SU-DHL-6 (cell line): ENCODE measurements around the gene CTDP1.

ENCODE experiments used
- H2AFZ ChIP-seq: fragments of 200-600 bp; sonication (generic); 2 replicates; pipeline ENCODE4 v1.6.1; 2014; ENCODE audit warnings: low read depth, mild to moderate bottlenecking, moderate library complexity, mixed read lengths, antibody characterized with exemption, low read length; ENCODE audit not compliant: severe bottlenecking
- H3F3A ChIP-seq: fragments of 200-600 bp; shearing (Covaris generic); 2 replicates; pipeline ENCODE4 v1.6.0; 2016; ENCODE audit warnings: antibody characterized with exemption, mild to moderate bottlenecking; ENCODE audit not compliant: insufficient read depth
- H3K27ac ChIP-seq: fragments of 200-600 bp; sonication (generic); 2 replicates; pipeline ENCODE4 v1.5.1; 2016; ENCODE audit warnings: low read depth, mild to moderate bottlenecking, low read length, moderate library complexity, mixed read lengths
- H3K27me3 ChIP-seq: fragments of 200-600 bp; sonication (generic), shearing (Covaris generic); 2 replicates; pipeline ENCODE4 v1.6.0; 2014; ENCODE audit warnings: mild to moderate bottlenecking, low read length
- H3K36me3 ChIP-seq: fragments of 200-600 bp; sonication (generic); 2 replicates; pipeline ENCODE4 v1.6.1; 2014; ENCODE audit warnings: mild to moderate bottlenecking, low read length, mixed read lengths
- H3K4me2 ChIP-seq: fragments of 300-600, 200-600 bp; shearing (Covaris generic), sonication (generic); 2 replicates; pipeline ENCODE4 v1.6.0; 2014; ENCODE audit warnings: low read length, low read depth, mild to moderate bottlenecking; ENCODE audit not compliant: poor library complexity, severe bottlenecking
- H3K4me3 ChIP-seq: fragments of 200-600 bp; sonication (generic); 2 replicates; pipeline ENCODE4 v1.5.1; 2014; ENCODE audit warnings: antibody characterized with exemption, low read length, mild to moderate bottlenecking, mixed read lengths; ENCODE audit not compliant: insufficient read depth, poor library complexity, severe bottlenecking
- H3K79me2 ChIP-seq: fragments of 200-600 bp; sonication (generic); 2 replicates; pipeline ENCODE4 v1.6.1; 2014; ENCODE audit warnings: mild to moderate bottlenecking, low read length, moderate library complexity; ENCODE audit not compliant: insufficient read depth
- H3K9ac ChIP-seq: fragments of 200-600 bp; sonication (generic); 2 replicates; pipeline ENCODE4 v1.7.0; 2014; ENCODE audit warnings: mild to moderate bottlenecking, low read length
- H3K9me2 ChIP-seq: fragments of 200-600 bp; sonication (generic); replicated peaks from 2 replicates; pipeline ENCODE4 v1.6.1; 2014; ENCODE audit warnings: low read length; ENCODE audit not compliant: insufficient read depth
- H3K9me3 ChIP-seq: fragments of 200-600 bp; sonication (generic); 2 replicates; pipeline ENCODE4 v1.6.1; 2014; ENCODE audit warnings: low read length, mixed read lengths; ENCODE audit not compliant: insufficient read depth
- H4K20me1 ChIP-seq: fragments of 200-600 bp; sonication (generic); 2 replicates; pipeline ENCODE4 v1.6.1; 2014; ENCODE audit warnings: low read depth, mild to moderate bottlenecking, antibody characterized with exemption, low read length, moderate library complexity, mixed read lengths
- EZH2phosphoT487 ChIP-seq: fragments of 200-600 bp; sonication (generic), shearing (Covaris generic); conservative IDR thresholded peaks from 2 replicates; pipeline ENCODE4 v1.6.1; 2018; ENCODE audit warnings: mild to moderate bottlenecking, antibody characterized with exemption, low read length, moderate library complexity, mixed read lengths
- TF ChIP-seq, protein P1 (sequence below): fragments of 200-600 bp; sonication (generic); IDR thresholded peaks from one replicate; pipeline ENCODE4 v1.5.1; 2017; ENCODE audit warnings: antibody characterized with exemption, mild to moderate bottlenecking, low read length, moderate library complexity; ENCODE audit not compliant: insufficient read depth, poor library complexity, severe bottlenecking

Gene CTDP1

GRCh38 chr18:79726721-79727120, 47.1 kb downstream of the CTDP1 start:
- Histone ChIP-seq H3F3A (no peaks in the 10 kb centered on the region), H2AFZ (no peak overlapping the region), H3K36me3 (peaks cover 26% of the 10 kb centered on the region), H3K9me3 (no peaks in the 10 kb centered on the region), H3K27ac (no peak overlapping the region), H3K9me2 (no peaks in the 10 kb centered on the region), H3K79me2 (peaks cover 9% of the 10 kb centered on the region; the same call in 1 of the 2 replicates), H4K20me1 (no peaks in the 10 kb centered on the region), H3K4me2 (no peak overlapping the region), H3K4me3 (no peak overlapping the region), H3K9ac (no peak overlapping the region), H3K27me3 (no peaks in the 10 kb centered on the region)
- TF ChIP-seq, protein P1, sequence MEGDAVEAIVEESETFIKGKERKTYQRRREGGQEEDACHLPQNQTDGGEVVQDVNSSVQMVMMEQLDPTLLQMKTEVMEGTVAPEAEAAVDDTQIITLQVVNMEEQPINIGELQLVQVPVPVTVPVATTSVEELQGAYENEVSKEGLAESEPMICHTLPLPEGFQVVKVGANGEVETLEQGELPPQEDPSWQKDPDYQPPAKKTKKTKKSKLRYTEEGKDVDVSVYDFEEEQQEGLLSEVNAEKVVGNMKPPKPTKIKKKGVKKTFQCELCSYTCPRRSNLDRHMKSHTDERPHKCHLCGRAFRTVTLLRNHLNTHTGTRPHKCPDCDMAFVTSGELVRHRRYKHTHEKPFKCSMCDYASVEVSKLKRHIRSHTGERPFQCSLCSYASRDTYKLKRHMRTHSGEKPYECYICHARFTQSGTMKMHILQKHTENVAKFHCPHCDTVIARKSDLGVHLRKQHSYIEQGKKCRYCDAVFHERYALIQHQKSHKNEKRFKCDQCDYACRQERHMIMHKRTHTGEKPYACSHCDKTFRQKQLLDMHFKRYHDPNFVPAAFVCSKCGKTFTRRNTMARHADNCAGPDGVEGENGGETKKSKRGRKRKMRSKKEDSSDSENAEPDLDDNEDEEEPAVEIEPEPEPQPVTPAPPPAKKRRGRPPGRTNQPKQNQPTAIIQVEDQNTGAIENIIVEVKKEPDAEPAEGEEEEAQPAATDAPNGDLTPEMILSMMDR = no peak
- no peak for TF ChIP-seq EZH2phosphoT487

DNA sequence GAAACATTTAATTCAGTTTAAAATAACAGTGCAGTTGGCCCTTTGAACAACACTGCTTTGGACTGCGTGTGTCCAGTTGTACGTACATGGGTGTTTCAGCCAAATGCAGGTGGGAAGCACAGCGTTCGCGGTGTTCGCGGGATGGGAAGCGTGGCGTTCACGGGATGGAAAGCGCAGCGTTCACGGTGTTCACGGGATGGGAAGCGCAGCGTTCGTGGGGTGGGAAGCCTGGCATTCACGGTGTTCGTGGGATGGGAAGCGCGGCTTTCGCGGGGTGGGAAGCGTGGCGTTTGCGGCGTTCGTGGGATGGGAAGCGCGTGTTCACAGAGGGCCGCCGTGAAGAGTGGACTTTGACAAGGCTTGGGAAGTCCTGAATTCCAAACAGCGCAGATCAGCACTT, 47.6 kb downstream of the CTDP1 start:
- H3F3A ChIP-seq = no peaks in the 10 kb centered on the region
- no peak overlapping the region for H3K9ac ChIP-seq
- peaks cover 31% of the 10 kb centered on the region for H3K36me3 ChIP-seq
- no peak overlapping the region for H3K4me2 ChIP-seq
- H3K9me3 ChIP-seq = no peaks in the 10 kb centered on the region
- no peak overlapping the region for H3K4me3 ChIP-seq
- no peak overlapping the region for H3K27ac ChIP-seq
- H2AFZ ChIP-seq = no peak overlapping the region
- no peaks in the 10 kb centered on the region for H3K27me3 ChIP-seq
- no peaks in the 10 kb centered on the region for H4K20me1 ChIP-seq
- TF ChIP-seq EZH2phosphoT487 = no peak
- TF ChIP-seq, protein P1 = no peak
- H3K79me2 ChIP-seq = peaks cover 9% of the 10 kb centered on the region; the same call in 1 of the 2 replicates
- no peaks in the 10 kb centered on the region for H3K9me2 ChIP-seq

DNA sequence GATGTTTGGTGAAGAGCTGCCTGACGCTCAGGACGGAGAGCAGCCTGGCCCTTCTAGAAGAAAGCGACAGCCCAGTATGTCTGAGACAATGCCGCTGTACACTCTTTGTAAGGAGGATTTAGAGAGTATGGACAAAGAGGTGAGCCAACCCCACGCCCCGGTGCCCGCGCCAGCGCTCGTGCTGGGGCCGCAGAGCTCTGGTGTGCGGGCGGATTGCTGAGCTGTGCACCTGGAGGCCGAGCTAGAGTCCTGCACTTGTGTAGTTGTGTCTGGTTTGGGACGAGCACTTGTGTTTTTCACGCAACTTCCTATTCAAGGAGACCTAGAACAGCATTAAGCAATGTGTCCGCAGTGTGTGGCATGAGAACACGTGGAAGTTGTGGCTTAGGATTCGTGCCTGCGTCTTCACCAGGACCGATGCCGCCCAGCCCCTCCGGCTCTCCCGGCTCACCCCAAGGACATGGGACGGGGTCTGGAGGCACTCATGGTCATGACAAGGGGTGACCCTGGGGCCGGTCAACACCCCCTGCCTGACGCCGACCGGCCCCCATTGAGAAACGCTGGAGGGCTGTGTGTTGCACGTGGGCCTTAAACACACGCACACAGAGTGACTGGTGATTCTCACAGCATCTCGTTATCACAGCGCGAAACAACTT, 49.5 kb downstream of the CTDP1 start:
- H3K9me3 ChIP-seq = no peaks in the 10 kb centered on the region
- no peak overlapping the region for H3K4me3 ChIP-seq
- H3K9me2 ChIP-seq = no peaks in the 10 kb centered on the region
- H3K9ac ChIP-seq = no peak overlapping the region
- H4K20me1 ChIP-seq = no peaks in the 10 kb centered on the region
- TF ChIP-seq, protein P1 = no peak
- no peak for TF ChIP-seq EZH2phosphoT487
- no peaks in the 10 kb centered on the region for H3F3A ChIP-seq
- H3K79me2 ChIP-seq = peaks cover 9% of the 10 kb centered on the region
- peaks cover 29% of the 10 kb centered on the region for H3K36me3 ChIP-seq
- no peaks in the 10 kb centered on the region for H3K27me3 ChIP-seq
- H2AFZ ChIP-seq = no peak overlapping the region
- no peak overlapping the region for H3K4me2 ChIP-seq
- no peak overlapping the region for H3K27ac ChIP-seq
